Prostate gland (tissue), 2 donors: ENCODE data around the gene EVC2. TPM values are rescaled to one million over a fixed set of nuclear protein-coding genes. Genes with fewer than 3 reads are reported as not detected.

ENCODE experiments used
- DNase-seq: peaks from one replicate; pipeline ENCODE4 v3.0.0-alpha.2; 2019; ENCODE audit warnings: low spot score
- H3K27ac ChIP-seq, 2 donors: fragments of 200-600 bp; sonication (generic); 2 replicates each; pipeline ENCODE4 v1.5.1; 2017 to 2019
- H3K27me3 ChIP-seq: fragments of 200-600 bp; sonication (generic); replicated peaks from 2 replicates; pipeline ENCODE4 v1.5.1; 2019; ENCODE audit not compliant: insufficient read depth
- H3K36me3 ChIP-seq, 2 donors: fragments of 200-600 bp; sonication (generic); 1 replicate in 1 of 2; 2 replicates in 1 of 2; pipeline versions ENCODE4 v1.5.1 to v1.8.1; 2017 to 2019
- H3K4me1 ChIP-seq: fragments of 200-600 bp; sonication (generic); replicated peaks from 2 replicates; pipeline ENCODE4 v1.5.1; 2019
- H3K4me3 ChIP-seq, 2 donors: fragments of 200-600 bp; sonication (generic); 2 replicates each; pipeline ENCODE4 v1.5.1; 2017 to 2019
- H3K9me3 ChIP-seq: fragments of 200-600 bp; sonication (generic); 2 replicates; pipeline ENCODE4 v1.5.1; 2017
- CTCF ChIP-seq, 4 experiments: fragments of 200-600 bp in 2 of 4; fragments of 450-650 bp in 2 of 4; sonication (generic) in 2 of 4; IDR thresholded peaks; 1 replicate in 3 of 4; 2 replicates in 1 of 4; pipeline ENCODE4 v1.5.1; 2016 to 2019; ENCODE audit warnings: antibody characterized with exemption in 4 of 4, mild to moderate bottlenecking in 2 of 4, moderate library complexity in 2 of 4
- POLR2A ChIP-seq: fragments of 450-650 bp; IDR thresholded peaks from one replicate; pipeline ENCODE4 v1.6.1; 2016; ENCODE audit warnings: antibody characterized with exemption, mild to moderate bottlenecking
- POLR2AphosphoS5 ChIP-seq: sonication (generic); formaldehyde crosslinking; IDR thresholded peaks from one replicate; pipeline ENCODE4 v1.6.1; 2017; ENCODE audit warnings: antibody characterized with exemption
- WGBS: methylation state at CpG from one replicate; pipeline ENCODE4 v1.1.5; 2018; 5-methylcytosine and 5-hydroxymethylcytosine counted together
- intact Hi-C: fragments of 100-400 bp; cut with DNase I; formaldehyde crosslinking; loops from one replicate; pipeline ENCODE4 v1.14.2; 2022
- total RNA-seq, 2 donors: library from RNA; depleted of rRNA; stranded (reverse); fragments of >200 nt; gene quantifications; one replicate each; pipeline ENCODE4 v1.1.0, GENCODE V29; 2016

Gene EVC2
- total RNA-seq, 2 donors from 2014 or later, result 7.6 to 11.0 TPM

DNA sequence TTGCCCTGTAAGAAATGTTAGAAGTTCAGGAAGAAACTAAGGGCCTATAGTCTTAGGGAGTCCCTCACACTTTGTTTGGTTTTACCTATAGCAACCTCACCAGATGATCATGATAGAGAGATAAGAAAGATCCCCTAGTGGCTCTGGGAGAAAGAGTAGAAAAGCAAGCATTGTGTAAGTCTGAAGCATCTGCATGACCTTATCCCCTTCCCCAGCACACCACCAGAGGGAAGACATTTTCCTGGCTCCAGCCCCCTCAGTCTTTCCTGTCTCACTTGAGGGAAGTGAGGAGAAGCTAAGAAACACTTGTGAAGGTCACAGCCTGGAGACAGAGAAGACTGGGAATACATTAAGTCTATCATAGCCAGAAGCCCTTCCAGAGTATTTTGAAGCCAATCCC, 154.0 kb downstream of the EVC2 start:
- H3K27ac ChIP-seq, result no peak overlapping the region
- H3K9me3 ChIP-seq, result no peaks in the 10 kb centered on the region
- H3K4me3 ChIP-seq, result no peak overlapping the region
- TF ChIP-seq CTCF (IDR thresholded peaks at IDR 0.05), result no peak
- TF ChIP-seq POLR2AphosphoS5, result no peak
- TF ChIP-seq POLR2A, result no peak
- no peaks in the 10 kb centered on the region for H3K27me3 ChIP-seq
- H3K36me3 ChIP-seq, result no peaks in the 10 kb centered on the region
- H3K4me1 ChIP-seq, result no peaks in the 10 kb centered on the region
- DNase-seq, result no peak
- intact Hi-C loops, result no loop called here

DNA sequence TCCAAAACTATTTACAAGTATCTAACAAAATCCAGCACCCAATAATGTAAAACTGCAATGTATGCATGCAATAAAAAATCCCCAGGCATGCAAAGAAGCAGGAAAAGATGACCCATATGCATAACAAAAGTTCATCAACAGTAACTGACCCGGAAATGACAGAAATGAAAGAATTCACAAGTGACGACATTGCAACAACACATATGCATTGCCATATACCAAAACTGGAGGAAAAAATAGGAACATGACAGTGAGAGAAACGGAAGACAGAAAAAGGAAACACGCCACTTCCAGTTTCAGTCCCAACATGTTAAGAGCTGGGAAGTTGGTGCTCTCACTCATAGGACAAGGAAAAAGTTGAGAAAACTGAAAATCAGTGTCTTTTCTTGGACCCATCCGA, 154.6 kb downstream of the EVC2 start:
- H3K36me3 ChIP-seq, result no peaks in the 10 kb centered on the region
- no peaks in the 10 kb centered on the region for H3K9me3 ChIP-seq
- no peak for TF ChIP-seq POLR2A
- no peak for TF ChIP-seq CTCF (IDR thresholded peaks at IDR 0.05)
- no peak for TF ChIP-seq POLR2AphosphoS5
- no peak overlapping the region for H3K4me3 ChIP-seq
- no peaks in the 10 kb centered on the region for H3K27me3 ChIP-seq
- intact Hi-C loops, result no loop called here
- no peaks in the 10 kb centered on the region for H3K4me1 ChIP-seq
- no peak overlapping the region for H3K27ac ChIP-seq
- no peak for DNase-seq
- 98% methylated on average over 5 of the region's 5 CpGs for WGBS

GRCh38 chr4:5552451-5552850, 155.9 kb downstream of the EVC2 start:
- no peaks in the 10 kb centered on the region for H3K9me3 ChIP-seq
- TF ChIP-seq POLR2AphosphoS5 (no peak), CTCF (IDR thresholded peaks at IDR 0.05) (no peak), POLR2A (no peak)
- no peaks in the 10 kb centered on the region for H3K27me3 ChIP-seq
- no peak overlapping the region for H3K4me3 ChIP-seq
- no peak overlapping the region for H3K27ac ChIP-seq
- 67% methylated on average over 3 of the region's 3 CpGs for WGBS
- DNase-seq, result no peak
- intact Hi-C loops, result no loop called here
- no peaks in the 10 kb centered on the region for H3K4me1 ChIP-seq
- H3K36me3 ChIP-seq, result no peaks in the 10 kb centered on the region

- TF ChIP-seq POLR2A (no peak), CTCF (IDR thresholded peaks at IDR 0.05) (no peak), POLR2AphosphoS5 (no peak)
- no peaks in the 10 kb centered on the region for H3K9me3 ChIP-seq
- WGBS, result 95% methylated on average over 12 of the region's 12 CpGs
- no peak overlapping the region for H3K27ac ChIP-seq
- DNase-seq, result no peak
- H3K4me1 ChIP-seq, result no peaks in the 10 kb centered on the region
- intact Hi-C loops, result no loop called here
- no peaks in the 10 kb centered on the region for H3K27me3 ChIP-seq
- H3K4me3 ChIP-seq, result no peak overlapping the region
- H3K36me3 ChIP-seq, result no peaks in the 10 kb centered on the region
These were observed 160.6 kb downstream of the EVC2 start for GRCh38 chr4:5547651-5548249.

- no peak for DNase-seq
- WGBS, result 62% methylated on average over 2 of the region's 2 CpGs
- Histone ChIP-seq H3K36me3 (no peaks in the 10 kb centered on the region), H3K4me3 (no peak overlapping the region), H3K4me1 (no peaks in the 10 kb centered on the region), H3K27ac (no peak overlapping the region), H3K27me3 (no peaks in the 10 kb centered on the region), H3K9me3 (no peaks in the 10 kb centered on the region)
- TF ChIP-seq CTCF (IDR thresholded peaks at IDR 0.05), result no peak
- TF ChIP-seq POLR2A, result no peak
- no peak for TF ChIP-seq POLR2AphosphoS5
- intact Hi-C loops, result no loop called here
These were observed 163.1 kb downstream of the EVC2 start for GRCh38 chr4:5545271-5545670.
